B cell (primary cell): ENCODE measurements around the gene USB1.

Source experiments
- CTCF ChIP-seq: fragments of 200-600 bp; IDR thresholded peaks from one replicate; pipeline ENCODE4 v1.8.0; 2022; ENCODE audit warnings: antibody characterized with exemption, mild to moderate bottlenecking
- EZH2 ChIP-seq: IDR thresholded peaks from 2 replicates; pipeline ENCODE4 v1.6.1; 2012; ENCODE audit warnings: borderline replicate concordance, low read depth, mild to moderate bottlenecking, moderate library complexity, low read length; ENCODE audit not compliant: insufficient read depth, poor library complexity, severe bottlenecking

GRCh38 chr16:58027161-58027915 lies 26.1 kb downstream of the USB1 start:
- TF ChIP-seq CTCF (no peak), EZH2 (no peak)
